CD4-positive, alpha-beta T cell treated with Interleukin-15 for 4 hours (primary cell): Measurements from ENCODE around the gene ATAD3A.
A peak's percentile ranks its signal among the peaks of the same experiment; 100 is the strongest.

Experiments
- DNase-seq: peaks from one replicate; pipeline ENCODE4 v3.0.0-alpha.2; 2020; ENCODE audit warnings: low spot score

Gene ATAD3A

GRCh38 chr1:1540090-1540817, 28.3 kb downstream of the ATAD3A start, which contains the start of gene TMEM240:
TSS of gene TMEM240 (minus strand) at chr1:1540624. CDS start at chr1:1540346, 278 bp downstream.
- peak; percentile 35 for DNase-seq

- DNase-seq = no peak
Observed at GRCh38 chr1:1540818-1541628, 29.1 kb downstream of the ATAD3A start.

- no peak for DNase-seq
Observed at GRCh38 chr1:1541956-1542765, 30.2 kb downstream of the ATAD3A start.

DNA sequence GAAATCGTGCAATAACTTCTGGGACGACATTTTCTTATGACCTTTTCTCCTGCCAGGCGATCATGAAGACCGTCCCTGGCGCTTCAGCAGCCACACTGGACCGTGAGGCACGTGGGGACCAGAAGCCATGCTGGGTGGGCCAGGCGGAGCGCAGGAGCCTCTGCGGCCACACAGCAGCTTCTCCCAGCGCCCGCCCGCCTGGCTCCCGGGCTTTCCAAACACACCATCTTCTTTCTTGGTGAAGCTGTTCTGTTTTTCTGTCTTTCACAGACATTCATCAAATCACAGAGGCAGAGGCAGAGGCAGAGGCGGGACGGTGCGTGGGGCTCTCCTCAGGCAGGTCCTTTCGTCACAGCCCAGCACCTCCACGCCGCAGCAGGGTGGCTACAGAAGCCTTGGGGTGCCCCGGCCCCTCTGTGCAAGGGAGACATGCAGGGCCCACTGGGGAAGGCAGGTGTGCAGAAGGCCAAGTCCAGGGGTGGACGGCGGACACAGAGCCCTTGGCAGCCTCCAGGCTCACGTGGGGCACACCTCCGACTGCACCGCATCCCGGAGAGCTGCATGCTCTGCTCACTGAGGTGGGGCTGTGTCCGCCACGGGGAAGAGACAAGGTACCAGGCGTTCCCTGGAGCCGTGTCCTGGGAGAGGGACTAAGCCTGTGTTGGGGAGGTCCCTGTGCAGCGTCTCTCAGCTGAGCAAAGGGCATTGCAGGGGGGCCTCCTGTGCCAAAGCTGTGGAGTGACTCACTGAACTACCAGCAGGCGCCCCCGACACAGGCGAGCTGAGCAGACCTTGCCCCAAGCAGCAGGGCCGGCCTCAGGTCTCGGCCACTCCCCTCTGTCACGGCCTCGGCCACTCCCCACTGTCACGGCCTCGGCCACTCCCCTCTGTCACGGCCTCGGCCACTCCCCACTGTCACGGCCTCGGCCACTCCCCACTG, 31.1 kb downstream of the ATAD3A start:
- DNase-seq = no peak

DNA sequence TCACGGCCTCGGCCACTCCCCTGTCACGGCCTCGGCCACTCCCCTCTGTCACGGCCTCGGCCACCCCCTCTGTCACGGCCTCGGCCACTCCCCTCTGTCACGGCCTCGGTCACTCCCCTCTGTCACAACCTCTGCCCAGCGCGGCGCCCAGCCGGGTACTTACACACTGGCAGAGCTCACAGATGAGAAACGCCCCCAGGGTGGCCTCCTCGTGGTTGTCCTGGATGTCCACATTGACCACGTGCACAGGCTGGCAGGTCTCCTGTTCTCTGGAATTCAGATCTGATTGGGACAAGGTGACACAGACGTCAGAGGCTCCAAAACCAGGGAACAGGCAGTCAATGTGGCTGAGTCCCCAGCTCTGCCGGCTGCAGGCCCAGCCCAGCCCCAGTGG, 31.7 kb downstream of the ATAD3A start:
- DNase-seq = no peak

DNA sequence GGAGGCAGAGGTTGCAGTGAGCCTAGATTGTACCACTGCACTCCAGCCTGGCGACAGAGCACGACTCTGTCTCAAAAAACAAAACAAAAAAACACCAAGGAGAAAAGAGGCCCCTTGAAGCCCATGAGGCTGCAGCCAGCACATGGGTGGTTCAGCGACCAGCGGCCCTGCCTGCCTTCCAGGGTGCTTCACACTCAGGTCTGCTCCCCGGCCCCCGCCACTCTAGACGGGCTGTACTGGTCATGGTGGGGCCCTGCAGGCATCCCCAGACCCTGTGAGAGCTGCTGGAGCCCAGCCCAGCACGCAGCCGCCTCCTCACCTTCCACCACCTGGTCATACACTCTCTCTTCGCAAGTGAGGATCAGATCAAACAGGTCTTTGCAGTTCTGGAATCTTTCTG, 32.6 kb downstream of the ATAD3A start:
- no peak for DNase-seq

DNA sequence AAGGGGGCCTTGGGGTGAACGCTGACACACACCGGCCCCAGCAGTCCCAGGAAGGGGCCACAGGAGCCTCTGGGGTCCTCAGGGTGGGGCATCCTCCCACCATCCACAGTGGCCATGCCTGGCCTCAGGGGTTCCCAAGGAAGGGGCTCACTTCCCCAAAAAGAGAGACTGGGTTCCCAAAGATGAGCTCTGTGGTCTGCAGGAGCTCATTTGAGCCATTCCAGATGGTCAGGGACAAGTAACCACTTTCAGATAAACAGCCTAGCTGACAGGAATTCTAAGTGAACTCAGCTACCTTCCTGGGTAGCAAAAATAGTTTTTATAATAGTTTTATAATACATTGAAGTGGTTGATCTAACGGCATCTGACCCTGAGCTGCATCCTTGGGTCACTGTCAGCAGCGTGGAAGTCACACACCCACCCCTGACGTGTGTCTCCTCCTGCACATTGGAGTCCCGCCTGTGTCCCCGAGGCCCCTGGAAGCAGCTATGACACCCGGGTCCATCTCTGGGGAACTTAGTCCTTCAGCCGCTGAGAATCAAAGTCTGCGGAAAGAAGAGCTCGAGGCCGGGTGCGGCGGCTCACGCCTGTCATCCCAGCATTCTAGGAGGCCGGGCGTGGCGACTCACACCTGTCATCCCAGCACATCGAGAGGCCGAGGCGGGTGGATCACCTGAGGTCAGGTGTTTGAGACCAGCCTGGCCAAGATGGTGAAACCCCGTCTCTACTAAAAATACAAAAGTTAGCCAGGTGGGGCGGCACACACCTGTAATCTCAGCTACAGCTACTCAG, 34.2 kb downstream of the ATAD3A start:
- no peak for DNase-seq

- no peak for DNase-seq
Observed at GRCh38 chr1:1547011-1547410, 35.0 kb downstream of the ATAD3A start.

DNA sequence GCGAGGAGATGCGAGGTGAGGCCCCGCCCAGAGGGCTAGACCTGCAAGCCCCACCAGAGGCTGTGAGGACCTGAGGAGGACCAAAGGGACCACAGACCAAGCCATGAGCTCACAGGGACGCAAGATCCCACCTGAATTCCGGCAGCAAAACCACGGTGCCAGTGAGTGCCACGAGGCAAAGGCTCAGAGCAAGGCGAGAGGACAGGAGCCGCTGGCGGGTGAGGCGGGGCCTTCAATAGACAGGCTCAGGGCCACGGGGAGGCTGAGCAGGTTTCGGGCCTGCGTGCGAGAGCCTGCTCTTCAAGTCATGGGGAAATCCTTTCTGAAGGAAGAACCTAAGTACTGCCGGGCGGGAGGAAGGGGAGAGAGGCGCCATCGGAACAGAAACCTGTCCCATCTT, 35.5 kb downstream of the ATAD3A start:
- no peak for DNase-seq

GRCh38 chr1:1548591-1548990, 36.6 kb downstream of the ATAD3A start:
- no peak for DNase-seq

DNA sequence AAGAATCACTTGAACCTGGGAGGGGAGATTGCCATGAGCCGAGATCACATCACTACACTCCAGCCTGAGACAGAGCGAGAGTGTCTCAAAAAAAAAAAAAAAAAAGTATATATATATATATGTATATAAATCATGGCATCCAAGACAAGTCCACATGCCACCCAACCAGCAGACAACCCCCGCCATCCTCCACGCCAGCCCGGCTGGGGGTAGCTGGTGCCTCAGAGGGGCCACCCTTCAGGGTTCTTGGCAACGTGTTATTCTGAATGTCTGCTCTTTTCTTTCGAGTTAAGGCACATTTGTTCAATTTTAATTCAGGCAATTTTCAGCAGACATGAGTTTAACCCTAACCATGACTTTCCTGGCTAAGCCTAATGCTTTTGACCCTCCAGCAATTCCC, 38.1 kb downstream of the ATAD3A start:
- no peak for DNase-seq

DNA sequence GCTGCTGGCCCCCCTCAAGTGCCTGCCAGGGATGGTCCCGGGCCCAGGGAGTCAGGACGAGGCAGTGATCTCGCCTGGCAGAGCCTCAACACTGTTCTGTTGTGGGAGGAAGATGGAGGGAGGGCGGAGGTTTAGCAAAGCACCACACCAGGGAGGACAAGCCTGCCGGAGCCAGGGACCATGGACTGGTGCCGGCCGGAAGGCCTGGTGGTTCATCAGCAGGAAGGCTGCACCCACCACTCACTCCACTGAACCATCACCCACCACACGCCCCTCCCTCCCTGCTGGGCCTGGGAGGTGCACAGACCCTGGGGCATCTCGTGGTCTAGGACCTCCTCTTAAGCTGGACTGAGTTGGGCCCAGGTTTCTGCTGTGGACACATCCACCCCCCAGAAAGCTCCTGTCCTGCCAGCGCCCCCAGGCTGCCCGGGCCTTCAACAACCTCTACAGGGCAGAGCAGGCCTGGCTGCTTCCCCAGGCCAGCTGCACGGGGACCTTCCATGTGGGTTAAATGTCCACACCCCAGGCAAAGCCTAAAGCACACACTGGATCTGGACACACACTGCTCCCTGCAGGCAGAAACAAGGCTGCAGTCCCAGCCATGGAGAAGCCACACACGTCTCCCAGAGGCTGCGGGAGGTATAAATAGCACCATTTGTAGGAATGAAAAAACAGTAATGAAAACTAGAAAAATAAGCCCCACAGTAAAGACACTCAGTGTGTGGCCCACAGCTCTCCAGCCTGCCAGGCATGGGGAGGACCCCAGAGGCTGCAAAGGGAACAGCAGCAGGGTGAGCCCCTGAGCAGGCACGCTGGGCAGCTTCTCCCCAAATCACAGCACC, 38.9 kb downstream of the ATAD3A start:
- no peak for DNase-seq

- no peak for DNase-seq
Observed at GRCh38 chr1:1551524-1552262, 39.7 kb downstream of the ATAD3A start.

DNA sequence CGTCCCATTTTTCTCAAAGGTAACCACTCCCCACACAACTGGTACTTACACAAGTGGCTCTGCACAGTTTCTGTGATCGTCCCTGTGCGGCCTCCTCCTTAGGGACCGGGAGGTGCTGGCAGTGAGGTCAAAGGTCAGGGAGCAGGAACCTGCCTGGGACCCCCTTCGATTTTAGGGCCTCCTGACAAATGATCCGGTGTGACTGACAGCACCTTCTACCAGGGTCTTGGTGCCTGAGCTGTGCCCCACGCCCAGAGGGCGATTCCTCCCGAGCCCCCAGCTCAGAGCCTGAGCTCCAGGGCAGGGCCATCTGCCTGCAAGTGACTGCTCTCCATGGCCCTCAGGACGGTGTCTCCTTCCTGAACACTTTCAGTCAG, 40.3 kb downstream of the ATAD3A start:
- DNase-seq = no peak

GRCh38 chr1:1553821-1554494, 42.0 kb downstream of the ATAD3A start:
- DNase-seq = no peak

GRCh38 chr1:1554550-1554925, 42.6 kb downstream of the ATAD3A start:
- no peak for DNase-seq

GRCh38 chr1:1554926-1555915, 43.3 kb downstream of the ATAD3A start:
- DNase-seq = no peak
